ENCODE measurements around the gene RALGAPA1.

GRCh38 chr14:35558680-35559079 lies 250.4 kb downstream of the RALGAPA1 start:
- TF ChIP-seq, protein P1, sequence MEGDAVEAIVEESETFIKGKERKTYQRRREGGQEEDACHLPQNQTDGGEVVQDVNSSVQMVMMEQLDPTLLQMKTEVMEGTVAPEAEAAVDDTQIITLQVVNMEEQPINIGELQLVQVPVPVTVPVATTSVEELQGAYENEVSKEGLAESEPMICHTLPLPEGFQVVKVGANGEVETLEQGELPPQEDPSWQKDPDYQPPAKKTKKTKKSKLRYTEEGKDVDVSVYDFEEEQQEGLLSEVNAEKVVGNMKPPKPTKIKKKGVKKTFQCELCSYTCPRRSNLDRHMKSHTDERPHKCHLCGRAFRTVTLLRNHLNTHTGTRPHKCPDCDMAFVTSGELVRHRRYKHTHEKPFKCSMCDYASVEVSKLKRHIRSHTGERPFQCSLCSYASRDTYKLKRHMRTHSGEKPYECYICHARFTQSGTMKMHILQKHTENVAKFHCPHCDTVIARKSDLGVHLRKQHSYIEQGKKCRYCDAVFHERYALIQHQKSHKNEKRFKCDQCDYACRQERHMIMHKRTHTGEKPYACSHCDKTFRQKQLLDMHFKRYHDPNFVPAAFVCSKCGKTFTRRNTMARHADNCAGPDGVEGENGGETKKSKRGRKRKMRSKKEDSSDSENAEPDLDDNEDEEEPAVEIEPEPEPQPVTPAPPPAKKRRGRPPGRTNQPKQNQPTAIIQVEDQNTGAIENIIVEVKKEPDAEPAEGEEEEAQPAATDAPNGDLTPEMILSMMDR (IDR thresholded peaks at IDR 0.05): no peak
- TF ChIP-seq POLR2AphosphoS5 (IDR thresholded peaks at IDR 0.05): no peak
- TF ChIP-seq POLR2A (IDR thresholded peaks at IDR 0.05): no peak

Measured in prostate gland (tissue), 2 donors.